Uterus (tissue), 4 donors: ENCODE results near the gene IL12B. TPM values are rescaled to one million over a fixed set of nuclear protein-coding genes. Genes with fewer than 3 reads are reported as not detected.
"Not testable (repeated sequence)": the region's sequence is repeated elsewhere in the genome, so short reads cannot be mapped to it uniquely, and the experiment has no call there.

Experiments used
- DNase-seq, 2 donors: peaks; one replicate each; pipeline ENCODE4 v3.0.0-alpha.2; 2019 to 2020
- H3K27ac ChIP-seq, 2 donors: fragments of 200-600 bp; sonication (generic); 1 replicate in 1 of 2; 2 replicates in 1 of 2; pipeline ENCODE4 v1.5.1; 2016 to 2018
- H3K27me3 ChIP-seq, 2 donors: fragments of 200-600 bp; sonication (generic); one replicate each; pipeline ENCODE4 v1.5.1; 2018 to 2019; ENCODE audit warnings: control low read depth in 1 of 2
- H3K36me3 ChIP-seq, 2 donors: fragments of 200-600 bp; sonication (generic); one replicate each; pipeline ENCODE4 v1.5.1; 2019; ENCODE audit warnings: control low read depth in 1 of 2
- H3K4me1 ChIP-seq, 2 donors: fragments of 200-600 bp; sonication (generic); one replicate each; pipeline ENCODE4 v1.5.1; 2018 to 2019; ENCODE audit warnings: control low read depth in 1 of 2
- H3K4me3 ChIP-seq, 2 donors: fragments of 200-600 bp; sonication (generic); 1 replicate in 1 of 2; 2 replicates in 1 of 2; pipeline ENCODE4 v1.5.1; 2018 to 2019; ENCODE audit warnings: mild to moderate bottlenecking in 1 of 2
- H3K9me3 ChIP-seq, 2 donors: fragments of 200-600 bp; sonication (generic); one replicate each; pipeline ENCODE4 v1.5.1; 2019; ENCODE audit warnings: control low read depth in 1 of 2
- POLR2A ChIP-seq, 2 donors: fragments of 450-650 bp; IDR thresholded peaks; one replicate each; pipeline ENCODE4 v1.6.1; 2016; ENCODE audit warnings: antibody characterized with exemption in 2 of 2, mild to moderate bottlenecking in 1 of 2, moderate library complexity in 1 of 2
- intact Hi-C: fragments of 100-400 bp; cut with DNase I; formaldehyde crosslinking; loops from one replicate; pipeline ENCODE4 v1.15.1; 2023; ENCODE audit warnings: low total_unique reads
- total RNA-seq, 4 donors: library from RNA; depleted of rRNA in 3 of 4; stranded (reverse); fragments of >200 nt in 3 of 4; gene quantifications; one replicate each; pipeline versions ENCODE4 v1.1.0 to v1.2.4, GENCODE V29; 2014 to 2023
- TF ChIP-seq, protein P1 (sequence below), 4 experiments: fragments of 200-600 bp in 2 of 4; fragments of 450-650 bp in 2 of 4; sonication (generic) in 2 of 4; IDR thresholded peaks; one replicate each; pipeline ENCODE4 v1.5.1; 2016 to 2019; ENCODE audit warnings: antibody characterized with exemption in 4 of 4, mild to moderate bottlenecking in 2 of 4, moderate library complexity in 1 of 4
- donor health status: DM: yes; HTN: yes; CAD: no.

IL12B gene
- total RNA-seq, 4 donors from 2014 or later = not detected

DNA sequence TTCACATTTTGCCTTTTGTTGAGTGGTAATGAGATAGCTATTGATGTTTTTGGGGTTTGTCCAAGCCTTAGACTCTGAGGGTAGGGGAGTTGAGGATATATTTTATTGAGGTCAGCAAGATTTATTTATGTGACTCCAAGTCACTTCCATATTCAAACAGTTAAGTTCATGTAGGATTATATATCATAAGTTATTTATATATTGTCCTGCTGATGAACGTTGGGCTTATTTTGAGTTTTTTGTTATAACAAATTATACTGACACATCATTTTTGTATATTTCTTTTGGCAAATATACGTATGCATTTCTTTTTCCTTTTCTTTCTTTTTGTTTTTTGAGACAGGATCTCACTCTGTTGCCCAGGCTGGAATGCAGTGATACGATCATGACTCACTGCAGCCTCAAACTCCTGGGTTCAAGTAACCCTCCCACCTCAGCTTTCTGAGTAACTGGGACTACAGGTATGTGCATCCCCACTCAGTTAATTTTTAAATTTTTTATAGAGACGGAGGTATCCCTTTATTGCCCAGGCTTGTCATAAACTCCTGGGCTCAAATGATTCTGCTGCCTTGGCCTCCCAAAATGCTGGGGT, 23.5 kb upstream of the IL12B start:
- H3K27ac ChIP-seq = no peak overlapping the region
- intact Hi-C loops = no loop called here
- no peak for DNase-seq
- no peaks in the 10 kb centered on the region for H3K9me3 ChIP-seq
- H3K4me1 ChIP-seq = no peaks in the 10 kb centered on the region
- H3K4me3 ChIP-seq = no peak overlapping the region
- H3K36me3 ChIP-seq = no peaks in the 10 kb centered on the region
- no peaks in the 10 kb centered on the region for H3K27me3 ChIP-seq
- no peak for TF ChIP-seq POLR2A (IDR thresholded peaks at IDR 0.05)
- TF ChIP-seq, protein P1, sequence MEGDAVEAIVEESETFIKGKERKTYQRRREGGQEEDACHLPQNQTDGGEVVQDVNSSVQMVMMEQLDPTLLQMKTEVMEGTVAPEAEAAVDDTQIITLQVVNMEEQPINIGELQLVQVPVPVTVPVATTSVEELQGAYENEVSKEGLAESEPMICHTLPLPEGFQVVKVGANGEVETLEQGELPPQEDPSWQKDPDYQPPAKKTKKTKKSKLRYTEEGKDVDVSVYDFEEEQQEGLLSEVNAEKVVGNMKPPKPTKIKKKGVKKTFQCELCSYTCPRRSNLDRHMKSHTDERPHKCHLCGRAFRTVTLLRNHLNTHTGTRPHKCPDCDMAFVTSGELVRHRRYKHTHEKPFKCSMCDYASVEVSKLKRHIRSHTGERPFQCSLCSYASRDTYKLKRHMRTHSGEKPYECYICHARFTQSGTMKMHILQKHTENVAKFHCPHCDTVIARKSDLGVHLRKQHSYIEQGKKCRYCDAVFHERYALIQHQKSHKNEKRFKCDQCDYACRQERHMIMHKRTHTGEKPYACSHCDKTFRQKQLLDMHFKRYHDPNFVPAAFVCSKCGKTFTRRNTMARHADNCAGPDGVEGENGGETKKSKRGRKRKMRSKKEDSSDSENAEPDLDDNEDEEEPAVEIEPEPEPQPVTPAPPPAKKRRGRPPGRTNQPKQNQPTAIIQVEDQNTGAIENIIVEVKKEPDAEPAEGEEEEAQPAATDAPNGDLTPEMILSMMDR (IDR thresholded peaks at IDR 0.05) = no peak

DNA sequence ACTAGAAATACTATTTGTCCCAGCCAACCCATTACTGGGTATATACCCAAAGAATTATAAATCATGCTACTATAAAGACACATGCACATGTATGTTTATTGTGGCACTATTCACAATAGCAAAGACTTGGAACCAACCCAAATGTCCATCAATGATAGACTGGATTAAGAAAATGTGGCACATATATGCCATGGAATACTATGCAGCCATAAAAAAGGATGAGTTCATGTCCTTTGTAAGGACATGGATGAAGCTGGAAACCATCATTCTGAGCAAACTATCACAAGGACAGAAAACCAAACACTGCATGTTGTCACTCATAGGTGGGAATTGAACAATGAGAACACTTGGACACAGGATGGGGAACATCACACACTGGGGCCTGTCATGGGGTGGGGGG, 20.4 kb upstream of the IL12B start:
- H3K4me3 ChIP-seq, DNase-seq, H3K36me3 ChIP-seq, H3K27me3 ChIP-seq, H3K27ac ChIP-seq, intact Hi-C loops, H3K4me1 ChIP-seq, H3K9me3 ChIP-seq: not testable (repeated sequence)

DNA sequence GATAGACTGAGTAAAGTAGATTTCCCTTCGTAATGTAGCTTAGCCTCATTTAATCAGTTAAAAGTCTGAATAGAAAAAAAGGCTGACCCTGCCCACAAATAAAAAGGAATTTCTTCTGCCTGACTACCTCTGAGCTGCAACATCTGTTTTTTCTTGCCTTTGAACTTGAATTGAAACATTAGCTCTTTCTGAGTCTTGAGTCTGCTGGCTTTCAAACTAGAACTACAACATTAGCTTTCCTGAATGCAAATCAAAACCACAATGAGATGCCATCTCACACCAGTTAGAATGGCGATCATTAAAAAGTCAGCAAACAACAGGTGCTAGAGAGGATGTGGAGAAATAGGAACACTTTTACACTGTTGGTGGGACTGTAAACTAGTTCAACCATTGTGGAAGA, 19.9 kb upstream of the IL12B start:
- H3K4me1 ChIP-seq, H3K27me3 ChIP-seq, H3K27ac ChIP-seq, H3K4me3 ChIP-seq, DNase-seq, H3K9me3 ChIP-seq, H3K36me3 ChIP-seq, intact Hi-C loops: not testable (repeated sequence)

DNA sequence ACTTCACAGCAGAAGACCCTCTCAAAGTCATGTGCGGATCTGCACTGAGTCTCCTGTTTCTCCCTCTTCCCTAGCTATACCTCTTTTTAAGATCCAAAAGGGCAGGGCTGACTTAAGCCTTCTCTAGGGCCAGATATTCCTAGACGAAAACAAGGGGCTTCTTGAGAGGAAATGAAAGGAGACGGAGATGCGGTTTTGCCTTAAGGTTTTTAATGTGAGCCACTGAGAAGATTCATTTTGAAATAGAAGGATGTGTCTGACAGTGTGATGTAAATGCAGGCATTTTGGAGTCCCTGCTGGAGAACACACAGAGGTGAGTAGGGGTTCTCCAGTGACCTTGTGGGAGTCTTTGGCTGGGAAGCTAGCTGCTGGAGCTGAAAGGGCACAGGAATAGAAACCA, 15.6 kb upstream of the IL12B start:
- DNase-seq = no peak
- no peaks in the 10 kb centered on the region for H3K36me3 ChIP-seq
- H3K27ac ChIP-seq = no peak overlapping the region
- intact Hi-C loops = no loop called here
- H3K4me1 ChIP-seq = no peaks in the 10 kb centered on the region
- no peak for TF ChIP-seq POLR2A (IDR thresholded peaks at IDR 0.05)
- TF ChIP-seq, protein P1 (IDR thresholded peaks at IDR 0.05) = no peak
- no peaks in the 10 kb centered on the region for H3K27me3 ChIP-seq
- H3K9me3 ChIP-seq = no peaks in the 10 kb centered on the region
- no peak overlapping the region for H3K4me3 ChIP-seq

DNA sequence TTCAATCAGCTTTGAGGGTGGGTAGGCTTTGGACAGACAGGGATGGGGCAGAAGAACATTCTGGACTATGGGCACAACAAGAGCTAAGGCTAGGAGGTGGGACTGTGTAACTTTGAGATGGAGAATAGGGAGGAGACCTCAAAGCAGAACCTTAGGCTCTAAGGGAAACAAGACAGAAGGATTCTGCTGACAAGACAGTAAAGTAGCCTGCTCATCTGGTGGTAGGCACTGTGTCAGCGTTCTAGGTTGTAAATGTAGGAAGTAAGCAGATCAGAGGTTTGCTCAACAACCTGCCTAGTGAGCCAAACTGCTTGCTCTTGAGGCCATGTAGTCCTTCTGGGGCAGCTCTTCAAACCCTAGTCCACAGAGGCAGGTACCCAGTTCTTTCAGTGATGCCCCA, 15.0 kb upstream of the IL12B start:
- H3K4me3 ChIP-seq = no peak overlapping the region
- DNase-seq = no peak
- no peaks in the 10 kb centered on the region for H3K4me1 ChIP-seq
- no peaks in the 10 kb centered on the region for H3K9me3 ChIP-seq
- TF ChIP-seq, protein P1 (IDR thresholded peaks at IDR 0.05) = no peak
- TF ChIP-seq POLR2A (IDR thresholded peaks at IDR 0.05) = no peak
- no peaks in the 10 kb centered on the region for H3K36me3 ChIP-seq
- H3K27me3 ChIP-seq = no peaks in the 10 kb centered on the region
- intact Hi-C loops = no loop called here
- H3K27ac ChIP-seq = no peak overlapping the region

DNA sequence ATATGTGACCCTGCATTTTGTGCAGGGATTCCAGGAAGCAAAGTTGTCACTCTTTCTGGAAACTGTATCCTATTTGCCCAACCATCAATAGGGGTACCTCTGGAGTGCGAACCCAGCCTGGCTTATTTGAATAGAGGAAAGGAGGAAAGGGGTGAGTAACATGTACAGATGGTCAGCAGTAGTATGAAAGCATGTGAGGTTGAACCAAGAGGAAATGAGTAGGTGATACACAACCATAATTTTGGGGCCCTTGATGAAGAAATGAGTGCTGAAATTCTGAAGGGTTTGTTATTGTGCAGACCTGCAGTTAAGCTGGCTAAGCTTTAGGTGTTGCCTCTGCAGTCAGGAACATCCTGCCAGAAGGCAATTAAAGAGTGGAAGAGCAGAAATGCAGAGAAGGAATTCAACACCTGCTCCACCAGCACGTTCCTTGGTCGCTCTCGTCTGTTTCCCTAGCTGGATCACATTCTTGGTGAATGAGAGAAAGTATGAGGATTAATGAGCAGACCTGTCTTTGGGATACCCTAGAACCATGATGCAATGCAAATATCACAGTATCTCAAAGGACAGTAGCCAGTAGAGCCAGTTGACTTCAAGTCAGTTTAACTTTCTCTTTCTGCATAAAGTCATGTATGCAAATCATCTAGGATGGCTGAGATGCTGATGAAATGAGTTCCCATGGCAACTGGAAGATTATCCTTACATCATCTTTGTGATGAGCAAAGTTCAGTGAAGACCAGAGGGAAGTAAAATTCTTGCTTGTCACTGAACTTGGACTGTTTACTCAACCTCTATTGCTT, 13.2 kb upstream of the IL12B start:
- intact Hi-C loops = no loop called here
- no peaks in the 10 kb centered on the region for H3K27me3 ChIP-seq
- no peaks in the 10 kb centered on the region for H3K4me1 ChIP-seq
- no peaks in the 10 kb centered on the region for H3K36me3 ChIP-seq
- H3K4me3 ChIP-seq = no peak overlapping the region
- no peak for DNase-seq
- no peak overlapping the region for H3K27ac ChIP-seq
- no peaks in the 10 kb centered on the region for H3K9me3 ChIP-seq
- TF ChIP-seq POLR2A (IDR thresholded peaks at IDR 0.05) = no peak
- TF ChIP-seq, protein P1 (IDR thresholded peaks at IDR 0.05) = no peak
